GM19397 (cell line): ENCODE data around the gene CD300A.

Source experiments
- ATAC-seq: cut with Tn5 transposase; IDR thresholded peaks from one replicate; pipeline ENCODE4 v1.9.1; 2021; ENCODE audit warnings: mild to moderate bottlenecking, moderate library complexity; ENCODE audit not compliant: unreplicated experiment

CD300A gene

GRCh38 chr17:74454197-74455024 is 12.0 kb upstream of the CD300A start:
- peak; percentile 93 for ATAC-seq

DNA sequence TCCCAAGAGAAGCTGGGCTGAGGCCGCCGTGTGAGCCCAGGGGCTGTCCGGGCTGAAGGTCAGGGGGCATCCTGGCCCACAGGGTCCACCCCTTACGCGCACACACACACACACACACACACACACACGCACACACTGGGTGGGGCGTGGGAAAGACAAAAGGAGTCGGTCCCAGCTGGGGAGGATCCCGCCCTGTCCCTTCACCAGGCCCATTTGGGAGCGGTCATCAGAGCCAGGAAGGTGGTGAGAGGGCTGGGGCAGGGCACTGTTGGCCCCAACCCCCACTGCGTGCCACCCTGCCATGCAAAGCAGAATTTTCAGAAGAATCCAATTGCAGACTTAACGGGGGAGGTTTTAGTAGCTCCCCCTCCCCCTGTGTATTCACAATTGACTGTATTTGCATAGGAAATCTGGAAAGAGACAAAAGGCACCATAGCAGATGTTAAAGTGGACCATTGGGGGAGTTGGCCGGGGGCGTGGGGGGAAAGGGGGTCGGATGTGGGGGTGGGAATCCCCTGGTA is 11.3 kb upstream of the CD300A start:
- ATAC-seq = no peak

- no peak for ATAC-seq
Measured at GRCh38 chr17:74455821-74456220, 10.6 kb upstream of the CD300A start.

DNA sequence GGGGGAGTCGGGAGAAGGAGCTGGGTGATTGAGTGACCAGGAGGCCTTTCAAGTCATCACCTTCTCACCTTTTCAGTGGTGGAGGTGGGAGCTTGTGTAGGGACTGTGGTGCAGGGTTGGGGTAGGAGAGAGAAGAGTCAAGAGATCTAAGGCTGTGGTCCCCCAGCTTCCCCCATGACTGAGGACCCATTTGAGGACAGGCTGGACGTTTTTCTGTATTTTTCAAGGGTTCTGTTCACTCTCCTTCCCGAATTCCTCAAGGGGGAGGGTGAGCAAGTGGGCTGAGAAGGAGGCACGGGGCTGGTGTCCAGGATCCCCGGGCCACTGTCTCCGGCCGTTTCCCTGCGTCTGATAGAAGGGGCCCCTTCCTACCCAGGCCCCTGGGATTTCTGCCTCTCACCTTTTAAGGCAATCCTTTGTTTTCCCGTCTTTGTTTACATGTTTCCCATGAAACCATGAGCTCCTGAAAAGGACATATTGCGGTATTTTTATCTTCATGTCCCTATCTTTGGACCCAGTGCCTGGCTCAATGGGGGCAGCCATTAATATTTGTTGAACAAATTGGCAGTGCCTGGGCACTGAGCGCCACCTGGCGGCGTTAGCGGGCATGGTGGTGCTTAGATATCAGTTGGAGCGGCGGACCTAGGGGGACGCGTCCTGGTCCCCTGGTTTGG is 9.2 kb upstream of the CD300A start:
- no peak for ATAC-seq

- ATAC-seq = no peak
Measured at GRCh38 chr17:74457820-74458166, 8.6 kb upstream of the CD300A start.

DNA sequence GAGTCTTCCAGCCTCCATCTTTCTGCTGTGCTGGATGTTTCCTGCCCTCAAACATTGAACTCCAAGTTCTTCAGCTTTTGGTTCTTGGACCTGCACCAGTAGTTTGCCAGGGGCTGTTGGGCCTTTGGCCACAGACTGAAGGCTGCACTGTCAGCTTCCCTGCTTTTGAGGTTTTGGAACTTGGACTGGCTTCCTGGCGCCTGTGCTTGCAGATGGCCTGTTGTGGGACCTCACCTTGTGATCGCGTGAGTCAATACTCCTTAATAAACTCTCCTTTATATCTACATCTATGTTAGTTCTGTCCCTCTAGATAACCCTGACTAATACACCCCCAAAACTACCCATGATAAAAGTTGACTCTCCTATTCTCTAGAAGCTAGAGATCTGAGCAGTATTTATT is 7.6 kb upstream of the CD300A start:
- ATAC-seq = no peak

- no peak for ATAC-seq
Measured at GRCh38 chr17:74459622-74460021, 6.8 kb upstream of the CD300A start.

- ATAC-seq = no peak
Measured at GRCh38 chr17:74460241-74460640, 6.2 kb upstream of the CD300A start.

GRCh38 chr17:74460996-74461395 is 5.4 kb upstream of the CD300A start:
- no peak for ATAC-seq

- no peak for ATAC-seq
Measured at GRCh38 chr17:74461611-74462010, 4.8 kb upstream of the CD300A start.

GRCh38 chr17:74464730-74465377 is 1.6 kb upstream of the CD300A start:
- no peak for ATAC-seq

- no peak for ATAC-seq
Measured at GRCh38 chr17:74465378-74466110, 890 bp upstream of the CD300A start.

- no peak for ATAC-seq
Measured at GRCh38 chr17:74466828-74467184, 372 bp downstream of the CD300A start.

GRCh38 chr17:74467221-74467951 is 952 bp downstream of the CD300A start:
- ATAC-seq = peak; percentile 65

GRCh38 chr17:74471341-74471740 is 4.9 kb downstream of the CD300A start:
- ATAC-seq = no peak

- ATAC-seq = no peak
Measured at GRCh38 chr17:74472890-74473289, 6.5 kb downstream of the CD300A start.

GRCh38 chr17:74473294-74473693 is 6.9 kb downstream of the CD300A start:
- ATAC-seq = no peak

DNA sequence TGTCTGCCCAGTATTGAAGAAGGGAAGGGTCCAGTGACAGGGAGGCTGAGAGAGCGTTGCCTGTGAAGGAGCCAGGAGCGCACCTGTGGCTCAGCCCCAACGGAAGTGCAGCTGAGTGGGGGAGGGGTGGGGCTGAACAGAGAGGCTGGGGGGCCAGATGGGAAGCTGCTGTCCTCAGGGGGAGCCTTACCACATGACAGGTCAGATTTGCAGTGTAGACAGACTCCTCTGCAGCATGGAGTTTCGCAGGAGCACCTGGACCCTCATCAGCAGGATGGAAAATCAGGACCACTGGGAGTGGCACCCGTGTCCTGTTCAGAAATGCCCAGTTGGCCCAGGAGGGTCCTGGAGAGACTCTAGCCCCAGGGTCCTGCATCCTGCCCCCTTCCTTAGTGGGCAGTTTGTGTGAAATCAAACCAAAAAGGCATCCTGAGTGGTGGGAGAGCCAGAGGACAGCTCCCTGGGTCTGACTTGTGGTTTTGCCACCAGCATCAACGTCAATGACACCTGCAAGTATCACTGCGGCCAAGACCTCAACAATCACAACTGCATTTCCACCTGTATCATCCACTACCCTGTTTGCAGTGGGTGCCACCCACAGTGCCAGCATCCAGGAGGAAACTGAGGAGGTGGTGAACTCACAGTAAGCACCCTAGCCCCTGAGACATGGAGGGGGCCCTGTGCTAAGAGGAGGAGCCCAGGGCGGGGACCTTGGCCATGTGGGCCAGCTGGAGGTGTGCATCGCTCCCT is 7.8 kb downstream of the CD300A start:
- ATAC-seq = no peak

GRCh38 chr17:74475189-74475588 is 8.8 kb downstream of the CD300A start:
- no peak for ATAC-seq

- ATAC-seq = no peak
Measured at GRCh38 chr17:74477411-74477810, 11.0 kb downstream of the CD300A start.
